Uterus (tissue), 4 donors: Measurements from ENCODE around the gene MYO6. TPM values are rescaled to one million over a fixed set of nuclear protein-coding genes. Genes with fewer than 3 reads are reported as not detected.

Experiments
- DNase-seq, 2 donors: peaks; one replicate each; pipeline ENCODE4 v3.0.0-alpha.2; 2019 to 2020
- H3K27ac ChIP-seq, 2 donors: fragments of 200-600 bp; sonication (generic); 1 replicate in 1 of 2; 2 replicates in 1 of 2; pipeline ENCODE4 v1.5.1; 2016 to 2018
- H3K27me3 ChIP-seq, 2 donors: fragments of 200-600 bp; sonication (generic); one replicate each; pipeline ENCODE4 v1.5.1; 2018 to 2019; ENCODE audit warnings: control low read depth in 1 of 2
- H3K36me3 ChIP-seq, 2 donors: fragments of 200-600 bp; sonication (generic); one replicate each; pipeline ENCODE4 v1.5.1; 2019; ENCODE audit warnings: control low read depth in 1 of 2
- H3K4me1 ChIP-seq, 2 donors: fragments of 200-600 bp; sonication (generic); one replicate each; pipeline ENCODE4 v1.5.1; 2018 to 2019; ENCODE audit warnings: control low read depth in 1 of 2
- H3K4me3 ChIP-seq, 2 donors: fragments of 200-600 bp; sonication (generic); 1 replicate in 1 of 2; 2 replicates in 1 of 2; pipeline ENCODE4 v1.5.1; 2018 to 2019; ENCODE audit warnings: mild to moderate bottlenecking in 1 of 2
- H3K9me3 ChIP-seq, 2 donors: fragments of 200-600 bp; sonication (generic); one replicate each; pipeline ENCODE4 v1.5.1; 2019; ENCODE audit warnings: control low read depth in 1 of 2
- CTCF ChIP-seq, 4 experiments: fragments of 200-600 bp in 2 of 4; fragments of 450-650 bp in 2 of 4; sonication (generic) in 2 of 4; IDR thresholded peaks; one replicate each; pipeline ENCODE4 v1.5.1; 2016 to 2019; ENCODE audit warnings: antibody characterized with exemption in 4 of 4, mild to moderate bottlenecking in 2 of 4, moderate library complexity in 1 of 4
- POLR2A ChIP-seq, 2 donors: fragments of 450-650 bp; IDR thresholded peaks; one replicate each; pipeline ENCODE4 v1.6.1; 2016; ENCODE audit warnings: antibody characterized with exemption in 2 of 2, mild to moderate bottlenecking in 1 of 2, moderate library complexity in 1 of 2
- intact Hi-C: fragments of 100-400 bp; cut with DNase I; formaldehyde crosslinking; loops from one replicate; pipeline ENCODE4 v1.15.1; 2023; ENCODE audit warnings: low total_unique reads
- total RNA-seq, 4 donors: library from RNA; depleted of rRNA in 3 of 4; stranded (reverse); fragments of >200 nt in 3 of 4; gene quantifications; one replicate each; pipeline versions ENCODE4 v1.1.0 to v1.2.4, GENCODE V29; 2014 to 2023
- donor health status: DM: yes; HTN: yes; CAD: no.

The MYO6 gene
- total RNA-seq, 4 donors from 2014 or later: 8.2 to 25.0 (median 14.1) TPM

GRCh38 chr6:75808507-75808906 is 59.5 kb downstream of the MYO6 start:
- Histone ChIP-seq H3K27ac (no peak overlapping the region), H3K9me3 (no peaks in the 10 kb centered on the region), H3K27me3 (no peaks in the 10 kb centered on the region), H3K4me3 (no peak overlapping the region), H3K36me3 (no peaks in the 10 kb centered on the region), H3K4me1 (no peaks in the 10 kb centered on the region)
- TF ChIP-seq POLR2A (IDR thresholded peaks at IDR 0.05) (no peak), CTCF (IDR thresholded peaks at IDR 0.05) (no peak)
- intact Hi-C loops: no loop called here
- DNase-seq: no peak

- intact Hi-C loops: no loop called here
- Histone ChIP-seq H3K27ac (no peak overlapping the region), H3K9me3 (no peaks in the 10 kb centered on the region), H3K4me1 (no peaks in the 10 kb centered on the region), H3K27me3 (no peaks in the 10 kb centered on the region), H3K36me3 (no peaks in the 10 kb centered on the region), H3K4me3 (no peak overlapping the region)
- TF ChIP-seq CTCF (IDR thresholded peaks at IDR 0.05) (no peak), POLR2A (IDR thresholded peaks at IDR 0.05) (no peak)
- DNase-seq: no peak
These were observed 63.5 kb downstream of the MYO6 start for GRCh38 chr6:75812560-75812959.

GRCh38 chr6:75813476-75814250 is 64.6 kb downstream of the MYO6 start:
- intact Hi-C loops: no loop called here
- no peak overlapping the region for H3K4me3 ChIP-seq
- no peaks in the 10 kb centered on the region for H3K36me3 ChIP-seq
- no peak overlapping the region for H3K27ac ChIP-seq
- no peaks in the 10 kb centered on the region for H3K9me3 ChIP-seq
- no peaks in the 10 kb centered on the region for H3K4me1 ChIP-seq
- TF ChIP-seq CTCF (IDR thresholded peaks at IDR 0.05): no peak
- TF ChIP-seq POLR2A (IDR thresholded peaks at IDR 0.05): no peak
- H3K27me3 ChIP-seq: no peaks in the 10 kb centered on the region
- DNase-seq: no peak

GRCh38 chr6:75815756-75816155 is 66.7 kb downstream of the MYO6 start:
- TF ChIP-seq CTCF (IDR thresholded peaks at IDR 0.05) (no peak), POLR2A (IDR thresholded peaks at IDR 0.05) (no peak)
- Histone ChIP-seq H3K27me3 (no peaks in the 10 kb centered on the region), H3K27ac (no peak overlapping the region), H3K4me3 (no peak overlapping the region), H3K36me3 (no peaks in the 10 kb centered on the region), H3K4me1 (no peaks in the 10 kb centered on the region), H3K9me3 (no peaks in the 10 kb centered on the region)
- intact Hi-C loops: no loop called here
- no peak for DNase-seq

GRCh38 chr6:75818098-75818855 is 69.2 kb downstream of the MYO6 start:
- no peaks in the 10 kb centered on the region for H3K9me3 ChIP-seq
- no peak overlapping the region for H3K27ac ChIP-seq
- H3K36me3 ChIP-seq: no peaks in the 10 kb centered on the region
- H3K4me3 ChIP-seq: no peak overlapping the region
- DNase-seq: no peak
- no peak for TF ChIP-seq CTCF (IDR thresholded peaks at IDR 0.05)
- no peak for TF ChIP-seq POLR2A (IDR thresholded peaks at IDR 0.05)
- intact Hi-C loops: no loop called here
- no peaks in the 10 kb centered on the region for H3K4me1 ChIP-seq
- no peaks in the 10 kb centered on the region for H3K27me3 ChIP-seq
